ENCODE results near the gene GALNT17. TPM values are rescaled to one million over a fixed set of nuclear protein-coding genes. Genes with fewer than 3 reads are reported as not detected.
A peak's percentile ranks its signal among the peaks of the same experiment; 100 is the strongest.

GALNT17 gene
- total and polyA plus RNA-seq, 12 donors, result 0.94 to 37.5 (median 8.1) TPM

DNA sequence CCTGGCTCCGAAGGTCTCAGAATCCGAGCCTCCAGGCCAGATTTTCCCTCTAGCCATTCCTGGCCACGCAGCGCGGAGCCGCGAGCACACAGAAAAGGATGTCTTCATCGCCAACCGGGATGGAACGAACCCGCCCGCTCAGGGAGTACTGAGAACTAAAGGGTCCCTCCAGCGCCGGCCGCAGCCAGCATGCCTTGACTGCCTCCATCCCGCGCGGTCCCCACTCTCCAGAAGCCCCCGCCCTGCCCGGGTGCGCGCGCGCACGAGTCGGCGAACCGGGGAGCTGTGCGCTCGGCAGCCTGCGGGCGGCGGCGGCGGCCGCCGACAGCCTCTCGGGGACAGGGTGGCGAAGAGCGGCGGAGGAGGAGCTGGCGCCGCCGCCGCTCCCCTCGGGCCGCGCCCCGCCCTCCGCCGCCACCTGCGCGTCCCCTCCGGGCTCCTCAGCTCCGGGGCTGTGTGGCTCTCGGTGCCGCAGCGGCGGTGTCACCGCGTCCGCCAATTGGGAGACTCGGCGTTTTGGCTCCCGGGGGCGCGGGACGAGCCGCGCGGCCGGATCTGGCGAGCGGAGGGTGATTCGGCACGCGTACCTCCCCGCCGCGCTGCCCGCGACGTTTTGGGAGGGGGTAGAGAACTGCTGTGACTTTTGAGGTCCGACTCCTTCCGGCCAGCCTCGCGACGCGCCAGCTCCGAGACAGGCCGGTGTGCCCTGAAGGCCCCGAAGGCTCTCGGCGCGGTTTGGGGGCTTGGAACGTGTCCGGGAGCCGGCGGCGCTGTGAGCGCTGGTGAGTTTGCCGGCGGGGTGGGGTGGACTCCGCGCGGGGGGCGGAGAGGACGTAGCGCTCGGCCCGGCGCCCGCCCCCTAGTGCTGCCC, 453 bp upstream of the GALNT17 start:
- peak overlapping the region in 2 of 4 donors; percentile 28 to 55 for H3K4me3 ChIP-seq
- peak; percentile 23 to 59 (median 38) for DNase-seq
- 0 to 2% (median 1%) methylated on average over 9 to 113 of the region's 113 CpGs for WGBS, 4 donors
- H3K27ac ChIP-seq, result peak overlapping the region in 2 of 5 donors; percentile 44 to 66
- intact Hi-C loops (cut with DNase I), result loop anchor here in 1 of 2 donors (5.0 kb wide), 1 partner anchor 601 kb away; no protein-coding TSS in a partner anchor
- no peaks in the 10 kb centered on the region for H3K4me1 ChIP-seq (replicated peaks in 1 of 2)
- no peaks in the 10 kb centered on the region for H3K9me3 ChIP-seq (replicated peaks in 1 of 3)
- TF ChIP-seq, protein P1, sequence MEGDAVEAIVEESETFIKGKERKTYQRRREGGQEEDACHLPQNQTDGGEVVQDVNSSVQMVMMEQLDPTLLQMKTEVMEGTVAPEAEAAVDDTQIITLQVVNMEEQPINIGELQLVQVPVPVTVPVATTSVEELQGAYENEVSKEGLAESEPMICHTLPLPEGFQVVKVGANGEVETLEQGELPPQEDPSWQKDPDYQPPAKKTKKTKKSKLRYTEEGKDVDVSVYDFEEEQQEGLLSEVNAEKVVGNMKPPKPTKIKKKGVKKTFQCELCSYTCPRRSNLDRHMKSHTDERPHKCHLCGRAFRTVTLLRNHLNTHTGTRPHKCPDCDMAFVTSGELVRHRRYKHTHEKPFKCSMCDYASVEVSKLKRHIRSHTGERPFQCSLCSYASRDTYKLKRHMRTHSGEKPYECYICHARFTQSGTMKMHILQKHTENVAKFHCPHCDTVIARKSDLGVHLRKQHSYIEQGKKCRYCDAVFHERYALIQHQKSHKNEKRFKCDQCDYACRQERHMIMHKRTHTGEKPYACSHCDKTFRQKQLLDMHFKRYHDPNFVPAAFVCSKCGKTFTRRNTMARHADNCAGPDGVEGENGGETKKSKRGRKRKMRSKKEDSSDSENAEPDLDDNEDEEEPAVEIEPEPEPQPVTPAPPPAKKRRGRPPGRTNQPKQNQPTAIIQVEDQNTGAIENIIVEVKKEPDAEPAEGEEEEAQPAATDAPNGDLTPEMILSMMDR (IDR thresholded peaks at IDR 0.05), result peak in 3 of 6 experiments; percentile 13 to 33 (median 25)
- TF ChIP-seq POLR2A (IDR thresholded peaks at IDR 0.05), result peak in 1 of 2 donors; percentile 12
- H3K27me3 ChIP-seq, result peaks cover 18% of the 10 kb centered on the region
- no peaks in the 10 kb centered on the region for H3K36me3 ChIP-seq (replicated peaks in 1 of 2)

DNA sequence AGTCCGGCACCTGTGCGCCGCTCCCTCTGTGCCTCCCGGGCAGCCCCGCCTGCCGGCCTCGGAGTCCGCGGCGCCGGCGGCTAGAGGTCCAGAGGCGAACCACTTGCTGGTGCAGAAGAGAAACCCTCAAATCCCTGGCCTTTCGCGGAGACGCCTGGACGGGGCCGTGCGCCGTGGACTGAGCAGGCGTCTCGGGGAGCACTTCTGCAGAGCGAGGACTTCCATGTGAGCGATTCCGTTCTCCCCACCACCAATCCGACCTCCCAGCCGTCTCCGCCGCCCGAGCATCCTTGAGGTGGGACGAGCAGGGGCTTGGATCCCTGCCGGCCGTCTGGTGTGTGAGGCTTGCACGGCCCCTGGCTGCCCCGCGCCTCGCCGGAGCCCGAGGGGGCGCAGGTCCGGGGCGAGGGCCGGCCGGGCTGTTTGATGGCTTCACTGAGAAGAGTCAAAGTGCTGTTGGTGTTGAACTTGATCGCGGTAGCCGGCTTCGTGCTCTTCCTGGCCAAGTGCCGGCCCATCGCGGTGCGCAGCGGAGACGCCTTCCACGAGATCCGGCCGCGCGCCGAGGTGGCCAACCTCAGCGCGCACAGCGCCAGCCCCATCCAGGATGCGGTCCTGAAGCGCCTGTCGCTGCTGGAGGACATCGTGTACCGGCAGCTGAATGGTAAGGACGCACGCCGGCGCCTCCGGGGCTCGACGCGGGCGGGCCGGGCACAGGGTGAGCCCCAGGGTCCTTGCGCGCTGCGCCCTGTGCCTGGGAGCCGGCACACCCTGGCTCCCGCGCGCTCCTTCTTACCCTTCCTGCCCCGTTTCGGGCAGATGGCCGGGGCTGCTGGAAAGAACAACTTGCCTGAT, 660 bp downstream of the GALNT17 start:
- peak in 4 of 7 donors; percentile 10 to 20 (median 14) for DNase-seq
- intact Hi-C loops (cut with DNase I), result loop anchor here in 1 of 2 donors (5.0 kb wide), 1 partner anchor 600 kb away; no protein-coding TSS in a partner anchor
- Histone ChIP-seq H3K36me3 (replicated peaks in 1 of 2) (no peaks in the 10 kb centered on the region), H3K27me3 (peaks cover 18% of the 10 kb centered on the region), H3K9me3 (replicated peaks in 1 of 3) (no peaks in the 10 kb centered on the region), H3K4me3 (peak overlapping the region in 1 of 4 donors; percentile 55), H3K4me1 (replicated peaks in 1 of 2) (no peaks in the 10 kb centered on the region), H3K27ac (no peak overlapping the region)
- no peak for TF ChIP-seq POLR2A (IDR thresholded peaks at IDR 0.05)
- TF ChIP-seq, protein P1 (IDR thresholded peaks at IDR 0.05), result no peak
- 1 to 9% (median 2%) methylated on average over 10 to 88 of the region's 88 CpGs; no CpG with 5 or more reads in 1 of the 4 donors for WGBS, 4 donors

DNA sequence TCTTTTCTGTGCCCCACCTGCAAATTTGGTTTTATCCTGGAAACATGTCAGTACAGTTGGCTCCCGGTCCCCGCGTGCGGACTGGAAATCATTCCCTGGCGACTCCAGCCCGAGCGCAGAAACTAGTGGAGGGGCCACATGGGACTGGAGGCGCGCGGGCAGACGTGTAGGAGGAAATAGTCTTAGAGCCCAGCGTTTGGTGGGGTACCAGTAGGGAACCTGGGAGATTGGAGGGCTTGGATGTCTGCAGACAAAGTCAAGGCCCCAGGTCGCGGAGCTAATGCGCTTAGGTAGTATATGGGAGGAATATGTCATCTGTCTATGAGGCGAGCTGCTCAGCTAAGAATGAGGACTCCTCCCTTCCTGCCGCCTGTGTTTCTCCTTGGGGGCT, 1.3 kb downstream of the GALNT17 start:
- intact Hi-C loops (cut with DNase I), result loop anchor here in 1 of 2 donors (5.0 kb wide), 1 partner anchor 599 kb away; no protein-coding TSS in a partner anchor
- DNase-seq, result no peak
- 24 to 37% (median 28%) methylated on average over 10 to 17 of the region's 17 CpGs for WGBS, 4 donors
- Histone ChIP-seq H3K36me3 (replicated peaks in 1 of 2) (no peaks in the 10 kb centered on the region), H3K4me3 (peak overlapping the region in 1 of 4 donors; percentile 55), H3K4me1 (replicated peaks in 1 of 2) (no peaks in the 10 kb centered on the region), H3K27me3 (peaks cover 18% of the 10 kb centered on the region), H3K9me3 (replicated peaks in 1 of 3) (no peaks in the 10 kb centered on the region), H3K27ac (no peak overlapping the region)
- TF ChIP-seq, protein P1 (IDR thresholded peaks at IDR 0.05), result no peak
- no peak for TF ChIP-seq POLR2A (IDR thresholded peaks at IDR 0.05)

GRCh38 chr7:71133856-71134255, 1.9 kb downstream of the GALNT17 start:
- WGBS, 4 donors, result 78 to 86% (median 79%) methylated on average over 11 of the region's 11 CpGs
- Histone ChIP-seq H3K4me1 (replicated peaks in 1 of 2) (no peaks in the 10 kb centered on the region), H3K27ac (no peak overlapping the region), H3K9me3 (replicated peaks in 1 of 3) (no peaks in the 10 kb centered on the region), H3K27me3 (peaks cover 18% of the 10 kb centered on the region), H3K36me3 (replicated peaks in 1 of 2) (no peaks in the 10 kb centered on the region), H3K4me3 (no peak overlapping the region)
- no peak for DNase-seq
- no peak for TF ChIP-seq POLR2A (IDR thresholded peaks at IDR 0.05)
- TF ChIP-seq, protein P1 (IDR thresholded peaks at IDR 0.05), result no peak
- intact Hi-C loops (cut with DNase I), result loop anchor here in 1 of 2 donors (5.0 kb wide), 1 partner anchor 598 kb away; no protein-coding TSS in a partner anchor
